Stimulated activated CD4-positive, alpha-beta T cell treated with anti-CD3 and anti-CD28 coated beads, Interleukin-4, amount 100 ng/mL, for 4 hours (primary cell): Measurements from ENCODE around the gene PARD3.

Experiments used
- DNase-seq, 2 experiments: peaks; one replicate each; pipeline ENCODE4 v3.0.0-alpha.2; 2020

PARD3 gene

DNA sequence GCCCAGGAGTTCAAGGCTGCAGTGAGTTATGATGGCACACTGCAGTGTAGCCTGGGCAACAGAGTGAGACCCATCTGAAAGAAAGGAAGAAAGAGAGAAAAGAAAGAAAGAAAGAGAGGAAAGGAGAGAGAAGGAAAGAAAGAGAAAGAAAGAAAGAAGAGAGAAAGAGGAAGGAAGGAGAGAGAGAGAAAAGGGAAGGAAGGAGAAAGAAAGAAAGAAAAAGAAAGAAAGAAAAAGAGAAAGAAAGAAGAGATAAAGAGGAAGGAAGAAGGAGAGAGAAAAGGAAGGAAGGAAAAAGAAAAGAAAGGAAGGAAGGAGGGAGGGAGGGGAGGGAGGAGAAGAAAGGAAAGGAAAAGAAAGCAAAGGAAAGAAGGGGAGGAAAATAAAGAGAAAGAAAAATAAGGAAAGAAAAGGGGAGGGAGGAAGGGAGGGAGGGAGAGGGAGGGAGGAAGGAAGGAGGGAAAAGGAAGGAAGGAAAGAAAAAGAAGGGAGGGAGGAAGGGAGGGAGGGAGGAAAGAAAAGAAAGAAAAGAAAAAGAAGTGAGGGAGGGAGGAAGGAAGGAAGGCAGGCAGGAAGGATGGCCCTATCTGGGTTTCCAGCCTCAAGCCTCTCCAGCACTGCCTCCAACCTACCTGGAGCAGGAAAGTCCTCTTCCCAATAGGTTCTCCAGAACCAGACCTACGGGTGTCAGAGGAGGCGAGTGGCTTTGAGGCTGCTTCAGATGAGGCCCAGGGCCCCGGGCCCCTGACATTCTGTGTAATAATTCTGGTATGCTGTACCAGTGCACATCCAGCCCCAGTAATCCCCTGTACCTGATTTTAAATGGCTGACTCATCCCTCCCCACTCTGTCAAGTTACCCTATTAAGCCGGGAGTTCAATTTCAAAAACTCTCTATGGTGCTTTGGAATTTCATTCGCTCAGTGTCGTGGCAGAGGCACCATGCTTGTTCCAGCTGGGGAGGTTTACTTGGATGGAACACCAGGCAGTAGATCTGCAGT is 6.8 kb upstream of the PARD3 start:
- no peak for DNase-seq

DNA sequence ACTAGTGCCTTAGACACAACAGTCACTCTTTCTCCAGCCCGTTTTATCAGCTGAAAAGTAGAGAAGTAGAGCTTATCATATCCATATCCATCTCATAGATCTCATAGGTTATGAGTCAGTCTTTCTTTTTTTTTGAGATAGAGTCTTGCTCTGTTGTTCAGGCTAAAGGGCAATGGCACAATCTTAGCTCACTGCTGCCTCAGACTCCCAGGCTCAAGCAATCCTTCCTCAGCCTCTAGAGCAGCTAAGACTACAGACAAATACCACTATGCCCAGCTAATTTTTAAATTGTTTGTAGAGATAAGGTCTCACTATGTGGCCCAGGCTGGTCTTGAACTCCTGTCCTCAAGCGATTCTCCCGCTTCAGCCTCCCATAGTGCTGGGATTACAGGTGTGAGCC is 2.5 kb upstream of the PARD3 start:
- no peak for DNase-seq

DNA sequence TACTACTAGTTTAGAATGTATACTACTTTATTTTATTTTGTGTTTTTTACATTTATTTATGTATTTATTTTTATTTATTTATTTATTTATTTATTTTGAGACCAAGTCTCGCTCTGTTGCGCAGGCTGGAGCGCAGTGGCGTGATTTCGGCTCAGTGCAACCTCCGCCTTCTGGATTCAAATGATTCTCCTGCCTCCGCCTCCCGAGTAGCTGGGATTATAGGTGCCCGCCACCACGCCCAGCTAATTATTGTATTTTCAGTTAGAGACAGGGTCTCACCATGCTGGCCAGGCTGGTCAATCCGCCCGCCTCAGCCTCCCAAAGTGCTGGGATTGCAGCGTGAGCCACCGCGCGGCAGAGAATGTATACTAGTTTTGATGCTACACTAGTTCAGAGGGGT is 2.0 kb upstream of the PARD3 start:
- no peak for DNase-seq

DNA sequence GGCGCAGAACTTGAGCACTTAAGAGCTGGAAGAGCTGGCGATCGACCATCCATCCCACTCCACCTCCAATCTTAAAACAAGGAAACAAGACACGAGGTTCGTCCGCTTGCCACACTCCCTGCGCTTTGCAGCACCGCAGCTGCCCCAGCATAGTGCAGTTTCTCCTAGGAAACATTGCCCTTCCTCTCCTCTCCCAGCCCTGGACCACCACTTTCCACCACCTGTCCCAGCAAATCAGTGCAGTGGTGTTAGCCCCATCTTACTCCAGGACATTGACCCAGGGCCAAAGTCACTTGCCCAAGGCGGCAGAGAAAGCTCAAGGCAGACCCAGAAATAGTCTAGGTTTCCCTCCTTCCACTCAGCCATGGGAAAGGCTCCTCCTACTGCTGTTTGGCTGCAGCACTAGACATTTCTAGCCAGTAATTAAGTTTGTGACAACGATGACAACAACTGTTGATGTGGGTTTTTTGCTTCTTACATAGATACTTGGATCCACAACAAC is 1.5 kb upstream of the PARD3 start:
- no peak for DNase-seq

DNA sequence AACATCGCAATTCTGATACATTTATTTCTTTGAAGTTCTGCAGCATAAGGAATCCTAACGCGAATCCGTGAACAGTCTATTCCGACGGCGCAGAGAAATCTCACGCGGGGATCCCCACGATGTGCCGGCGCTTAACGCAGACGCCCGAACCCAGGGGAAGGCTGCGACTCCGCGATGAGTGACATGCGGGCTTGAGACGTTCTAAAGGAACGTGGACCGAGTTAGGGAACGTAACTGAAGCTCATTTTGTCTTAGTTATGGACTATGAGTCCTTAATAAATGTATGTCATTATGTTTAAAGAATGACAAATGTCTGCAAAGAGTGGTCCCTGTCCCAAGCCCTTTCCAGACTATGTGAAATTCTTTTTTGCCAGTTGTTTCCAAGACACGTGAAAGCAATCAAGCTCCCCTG is 995 bp upstream of the PARD3 start:
- no peak for DNase-seq

DNA sequence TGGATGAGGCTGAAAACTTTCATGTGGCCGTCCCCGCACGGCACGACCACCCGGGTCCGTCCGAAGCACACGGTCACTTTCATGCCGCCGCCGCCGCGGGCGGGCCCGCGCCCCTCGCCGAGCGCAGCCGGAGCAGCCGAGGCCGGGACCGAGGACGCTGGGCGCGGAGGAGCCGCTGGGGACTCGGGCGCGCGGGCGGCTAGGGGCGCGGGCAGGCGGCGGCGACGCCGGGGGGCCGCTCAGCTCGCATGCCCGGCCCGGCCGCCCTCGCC is 247 bp downstream of the PARD3 start:
- no peak for DNase-seq

DNA sequence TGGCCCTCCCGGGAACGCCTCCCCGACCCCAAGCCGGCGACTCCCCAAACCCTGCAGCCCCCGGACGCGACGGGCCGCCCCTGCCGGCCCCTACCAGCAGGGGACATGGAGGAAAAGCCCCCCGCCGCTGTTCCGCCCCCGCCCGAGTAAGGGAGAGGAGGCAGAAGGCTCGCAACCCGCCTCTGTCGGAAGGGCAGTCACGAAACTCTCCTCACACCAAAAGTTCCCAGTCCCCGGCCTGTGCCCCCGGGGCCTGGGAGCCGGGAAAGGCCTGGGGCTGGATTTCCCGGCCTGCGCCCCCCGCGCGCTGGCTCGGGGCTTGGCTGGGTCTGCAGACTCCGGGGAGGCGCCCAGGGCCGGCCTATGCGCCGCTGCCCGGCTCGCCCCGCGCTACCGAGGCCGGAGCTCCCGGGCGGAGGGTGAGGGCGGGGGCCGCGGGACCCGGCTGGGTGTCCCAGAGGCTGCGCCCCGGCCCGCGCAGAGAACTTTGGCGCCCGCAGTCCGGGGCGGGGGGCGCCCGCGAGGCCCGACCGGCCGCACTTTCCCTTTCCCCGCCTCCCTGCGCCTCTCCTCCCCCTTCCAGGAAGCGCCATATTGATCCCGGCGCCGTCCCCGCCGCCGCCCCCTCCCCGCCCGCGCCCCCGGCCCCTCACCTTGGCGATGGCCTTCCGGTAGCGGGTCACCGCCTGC is 728 bp downstream of the PARD3 start:
- no peak for DNase-seq

DNA sequence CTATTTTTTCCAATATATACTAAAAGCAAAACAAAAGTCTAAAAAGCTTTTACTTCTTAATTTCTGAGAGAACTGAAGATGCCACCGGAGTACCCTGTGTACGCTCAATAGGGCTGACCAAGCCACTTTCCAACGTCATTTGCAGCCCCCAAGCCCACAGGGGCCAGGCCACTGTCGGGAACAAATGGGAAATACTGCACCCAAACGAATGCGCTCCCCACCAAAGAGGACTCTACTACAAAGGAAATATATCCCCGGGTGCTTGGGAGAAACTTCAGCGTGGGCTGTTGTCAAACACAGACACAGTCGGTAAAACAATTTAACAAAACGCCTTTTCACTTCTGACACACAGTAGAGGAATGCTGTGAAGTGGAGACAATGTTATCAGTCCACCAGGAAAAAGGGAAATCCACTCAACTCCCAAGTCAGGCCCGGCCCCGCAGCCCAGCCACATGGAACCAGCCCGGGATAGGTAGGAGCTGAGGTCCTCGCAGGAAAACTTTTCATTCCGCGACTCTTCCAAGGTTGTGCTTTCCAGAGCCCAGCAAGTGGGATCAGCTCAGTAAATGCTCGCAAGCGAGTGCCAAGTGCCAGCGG is 1.4 kb downstream of the PARD3 start:
- DNase-seq, result no peak

DNA sequence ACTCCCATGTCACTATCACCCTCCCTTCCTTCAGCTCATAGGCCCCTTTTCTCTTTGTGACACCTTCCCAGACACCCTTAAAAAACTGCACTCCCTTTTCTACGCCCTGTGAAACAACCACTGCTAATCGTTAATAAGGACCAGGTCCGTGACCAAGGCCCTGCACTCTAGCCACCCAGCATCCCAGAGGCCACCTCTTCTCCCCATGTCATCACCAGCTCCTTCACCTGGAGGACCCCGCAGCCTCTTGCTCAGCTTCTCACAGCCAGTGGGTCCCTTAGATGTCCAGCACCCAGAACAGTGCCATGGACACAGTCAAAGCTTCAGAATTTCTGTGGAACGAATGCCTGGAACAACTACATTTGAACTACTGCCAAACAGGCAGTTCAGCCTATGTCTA is 2.3 kb downstream of the PARD3 start:
- no peak for DNase-seq

DNA sequence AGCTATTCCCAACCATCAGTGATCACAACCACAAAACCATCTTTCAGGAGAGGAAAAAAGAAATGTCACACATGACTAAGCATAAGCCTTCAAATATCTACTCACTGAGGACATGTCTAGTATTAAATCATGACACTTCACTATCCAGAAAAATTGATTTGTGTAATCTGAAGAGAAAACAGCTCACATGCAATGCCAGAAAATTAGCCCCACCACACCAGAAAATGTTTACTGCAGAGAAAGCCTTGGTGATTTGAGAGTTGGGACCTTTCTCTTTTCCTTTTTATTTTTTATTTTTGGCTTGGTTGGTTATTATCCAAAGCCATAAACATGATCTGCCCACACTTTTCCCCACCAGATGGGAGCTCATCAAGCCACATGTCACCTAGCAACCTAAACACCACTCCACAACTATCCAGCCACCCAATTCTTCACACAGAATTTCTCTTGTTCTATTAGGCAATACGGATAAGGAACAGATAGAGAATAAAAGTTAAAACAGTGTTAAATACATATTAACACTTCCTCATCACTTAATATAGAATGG is 3.1 kb downstream of the PARD3 start:
- DNase-seq, result no peak

DNA sequence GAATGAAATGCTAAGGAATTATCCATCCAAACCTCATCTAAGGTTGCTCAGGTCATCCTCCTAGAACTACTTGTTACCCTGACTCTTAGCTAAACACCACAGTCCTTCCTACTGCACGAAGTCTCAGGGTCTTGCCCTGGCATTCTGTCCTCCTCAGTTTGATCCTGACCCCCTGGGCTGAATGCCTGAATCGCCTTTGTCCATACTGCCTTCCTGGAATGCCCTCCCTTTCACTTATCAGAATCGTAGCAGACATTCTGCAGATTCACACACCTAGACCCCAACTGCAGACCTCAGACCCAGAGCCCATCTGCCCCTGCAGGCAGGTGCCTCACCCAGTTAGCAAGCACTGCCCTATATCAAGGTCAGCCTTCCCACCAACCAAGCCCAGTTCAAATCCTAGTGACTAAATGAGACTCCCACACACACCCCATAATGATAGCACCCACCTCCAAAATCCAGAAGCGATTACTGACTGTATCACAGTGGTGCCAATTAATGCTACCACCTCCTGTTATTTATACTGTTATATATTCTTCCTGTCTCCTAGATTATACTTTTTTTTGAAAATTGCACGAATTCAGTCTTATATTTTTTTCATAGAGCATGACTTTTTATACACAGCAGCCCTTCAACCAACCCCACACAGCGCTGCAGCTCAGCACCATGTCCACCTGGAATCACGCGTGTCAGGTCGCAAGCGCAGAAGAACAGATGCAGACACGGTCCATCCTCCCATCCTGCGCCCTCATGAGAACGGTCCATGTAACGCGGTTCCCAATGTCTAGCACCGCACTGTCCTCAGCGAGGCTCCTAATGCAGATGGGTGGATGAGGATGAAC is 3.7 kb downstream of the PARD3 start:
- no peak for DNase-seq

DNA sequence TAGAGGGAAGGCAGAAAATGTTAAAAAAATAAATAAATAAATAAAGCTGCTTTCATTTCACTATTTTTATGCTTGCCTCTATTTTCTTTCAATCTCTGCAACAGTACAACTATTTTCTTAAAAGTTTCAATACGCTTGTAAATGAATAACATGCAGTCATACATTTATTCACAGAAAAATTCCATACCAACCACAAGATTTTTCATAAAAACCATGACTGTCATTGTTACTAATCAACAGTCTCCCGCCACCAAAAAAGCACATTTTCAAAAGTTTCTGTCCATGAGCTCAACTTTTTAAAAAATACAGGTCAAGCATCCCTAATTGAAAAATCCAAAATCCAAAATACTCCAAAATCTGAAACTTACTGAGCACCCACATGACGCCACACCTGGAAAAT is 5.3 kb downstream of the PARD3 start:
- DNase-seq, result no peak

DNA sequence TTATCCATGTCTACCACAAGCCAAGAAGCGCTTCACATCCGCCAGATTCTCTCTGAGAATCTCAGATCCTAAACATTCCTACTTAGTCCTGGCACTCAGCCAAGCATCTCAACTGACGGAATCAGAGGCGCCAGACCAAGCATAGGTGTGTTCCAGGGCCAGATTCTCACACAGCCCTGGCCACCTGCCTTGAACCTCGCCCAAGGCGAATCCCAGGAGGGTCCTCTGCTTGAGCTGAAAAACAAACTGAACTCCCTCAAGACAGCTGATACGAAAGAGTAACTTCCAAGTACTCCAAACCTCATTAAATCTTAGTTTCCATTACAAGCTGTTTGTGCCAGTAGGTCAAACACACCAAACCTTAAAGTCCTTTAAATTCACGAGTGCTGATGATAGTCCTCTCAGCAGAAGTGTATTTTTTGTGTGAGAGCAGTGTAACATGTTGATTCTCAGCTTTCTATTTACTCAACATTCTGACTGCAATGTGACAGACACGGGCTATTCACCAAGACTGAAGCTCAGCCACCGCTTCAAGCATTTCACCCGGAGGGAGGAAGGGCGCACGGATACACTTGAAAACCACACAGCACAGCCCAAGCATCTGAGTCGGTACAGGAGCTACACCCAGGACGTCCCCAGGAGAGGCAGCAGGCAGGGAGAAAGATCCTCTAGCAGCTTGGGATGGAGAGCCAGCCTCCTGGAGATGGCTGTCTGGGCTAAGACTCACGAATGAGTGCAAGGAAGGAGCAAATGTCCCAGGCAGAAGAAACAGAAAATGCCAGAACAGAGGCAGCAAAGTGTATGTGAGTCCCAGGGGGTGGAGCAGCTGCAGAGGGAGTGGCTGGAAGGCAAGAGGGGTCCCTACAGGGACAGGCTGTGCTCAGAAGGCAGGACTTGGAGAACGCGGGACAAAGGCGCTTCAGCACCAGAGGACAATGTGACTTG is 6.0 kb downstream of the PARD3 start:
- no peak for DNase-seq

DNA sequence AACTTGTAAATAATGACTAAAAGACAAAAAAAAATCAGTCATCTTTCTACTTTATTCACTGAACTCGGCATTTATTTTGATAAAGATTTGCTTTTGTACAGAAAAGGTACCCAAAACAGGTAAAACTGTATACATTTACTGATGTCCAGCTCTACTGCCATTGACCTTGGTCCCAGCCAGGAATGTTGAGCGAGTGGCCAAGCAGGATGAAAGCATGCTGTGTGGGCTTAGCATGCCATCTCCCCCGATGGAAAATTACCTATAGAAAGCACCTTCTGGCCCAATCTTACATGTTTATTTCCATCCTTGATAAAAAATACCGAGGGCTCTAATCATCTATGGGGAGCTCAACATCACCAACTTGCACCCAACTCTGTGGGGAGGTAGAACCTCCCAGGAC is 6.8 kb downstream of the PARD3 start:
- no peak for DNase-seq

DNA sequence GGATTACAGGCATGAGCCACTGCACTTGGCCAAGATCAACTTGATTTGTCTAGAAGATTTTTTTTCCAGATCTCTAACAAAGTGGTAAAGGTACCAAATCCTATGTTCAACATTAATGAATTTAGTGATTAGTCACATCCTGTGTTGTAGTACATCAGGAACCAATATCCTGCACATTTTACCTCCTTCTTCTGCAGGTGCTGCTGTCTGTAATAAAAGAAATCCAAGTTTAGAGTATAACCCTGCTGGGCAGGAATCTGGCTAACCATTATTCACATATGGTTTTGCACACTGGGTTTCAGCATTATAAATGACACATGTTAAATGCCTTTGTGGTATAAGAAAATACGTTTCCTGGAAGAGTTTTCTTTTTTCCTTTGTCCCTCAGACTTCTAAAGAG is 10.8 kb downstream of the PARD3 start:
- DNase-seq, result no peak

DNA sequence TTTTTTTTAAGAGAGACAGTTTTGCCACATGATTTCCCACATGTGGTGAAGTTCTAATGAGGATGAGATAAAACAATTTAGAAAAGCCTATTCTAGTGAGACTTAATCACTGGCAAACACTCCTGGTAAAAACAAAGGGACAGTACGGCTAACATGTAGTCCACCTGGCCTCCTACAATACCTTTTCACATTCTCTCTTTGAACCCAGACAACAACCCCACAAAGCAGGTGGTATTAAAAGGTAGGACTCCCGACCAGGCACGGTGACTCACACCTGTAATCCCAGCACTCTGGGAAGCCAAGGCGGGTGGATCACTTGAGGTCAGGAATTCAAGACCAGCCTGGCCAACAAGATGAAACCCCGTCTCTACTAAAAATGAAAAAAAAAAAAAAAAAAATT is 12.4 kb downstream of the PARD3 start:
- DNase-seq, result no peak

DNA sequence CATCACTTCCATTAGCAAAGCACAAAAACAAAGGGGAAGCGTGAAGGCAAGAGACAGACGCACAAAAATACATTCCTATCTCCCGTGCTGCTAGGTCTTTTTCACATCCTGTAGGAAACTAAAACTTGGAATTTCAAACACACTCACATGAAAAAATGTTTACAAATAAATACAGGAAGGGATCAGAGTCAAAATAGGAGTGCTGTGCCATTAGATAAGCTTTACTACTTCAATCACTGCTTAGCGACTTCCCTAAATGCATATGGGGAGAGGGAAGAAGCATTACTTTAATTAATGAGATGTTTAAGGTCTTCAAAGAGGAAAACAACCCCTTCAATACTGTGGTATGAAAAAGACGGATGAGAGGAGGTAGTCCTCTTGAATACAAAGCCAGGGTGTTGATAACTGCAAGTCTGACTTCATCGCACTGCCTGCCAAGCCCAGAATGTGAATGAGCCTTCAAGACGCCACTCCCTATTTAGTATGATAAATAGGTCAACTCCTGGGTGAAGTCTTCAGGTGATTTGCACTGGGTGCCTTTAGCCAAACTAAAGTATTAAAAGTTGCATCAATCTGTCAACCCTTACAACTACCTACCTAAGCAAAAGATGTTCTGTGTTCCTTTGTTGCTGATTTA is 13.9 kb downstream of the PARD3 start:
- no peak for DNase-seq

DNA sequence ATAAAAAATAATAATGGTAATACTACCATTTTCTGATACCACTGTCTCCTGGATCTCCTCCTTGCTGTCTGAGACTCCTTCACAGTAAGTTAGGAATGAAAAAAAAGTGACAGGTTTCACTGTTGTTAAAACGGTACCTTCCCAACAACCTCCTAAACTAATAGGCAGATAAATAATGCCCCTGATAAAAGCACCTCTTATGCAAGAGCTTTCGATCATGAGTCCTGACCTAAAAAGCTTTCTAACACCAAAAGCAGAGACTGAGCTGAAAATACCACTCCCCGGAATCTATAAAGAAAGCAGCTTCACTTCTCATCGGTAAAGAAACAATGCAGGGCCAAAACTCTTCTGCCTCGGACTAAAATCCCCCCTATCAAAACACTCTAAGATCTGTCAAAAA is 14.5 kb downstream of the PARD3 start:
- no peak for DNase-seq

DNA sequence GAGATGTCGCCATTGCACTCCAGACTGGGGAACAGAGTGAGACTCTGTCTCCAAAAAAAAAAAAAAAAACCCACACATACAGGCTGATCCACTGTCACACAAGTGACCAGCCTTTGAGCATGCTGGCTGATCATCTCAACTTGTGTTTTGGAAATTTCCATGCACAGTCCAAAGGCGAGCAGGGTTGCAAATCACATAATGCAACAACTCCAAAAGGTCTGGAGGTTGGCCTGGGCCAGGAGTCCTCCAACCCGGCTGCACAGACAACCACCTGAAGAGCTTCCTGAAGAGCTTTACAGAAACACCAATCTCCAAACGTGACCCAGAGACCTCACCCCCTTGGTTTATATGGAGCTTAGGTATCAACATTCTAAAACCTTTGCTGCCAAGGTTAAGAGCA is 16.4 kb downstream of the PARD3 start:
- DNase-seq, result no peak

DNA sequence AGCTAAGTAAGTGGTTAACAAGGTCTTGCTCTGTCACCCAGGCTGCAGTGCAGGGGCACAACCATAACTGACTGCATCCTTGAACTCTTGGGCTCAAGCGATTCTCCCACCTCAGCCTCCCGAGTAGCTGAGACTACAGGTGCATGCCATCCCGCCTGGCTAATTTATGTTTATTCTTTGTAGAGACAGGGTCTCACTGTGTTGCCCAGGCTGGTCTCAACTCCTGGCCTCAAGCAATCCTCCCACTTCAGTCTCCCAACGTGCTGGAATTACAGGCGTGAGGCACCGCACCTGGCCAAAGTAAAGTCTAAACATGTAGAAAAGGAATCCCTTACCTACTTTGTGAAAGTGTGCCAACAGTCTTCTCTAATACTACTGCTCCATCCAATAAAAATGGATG is 17.9 kb downstream of the PARD3 start:
- no peak for DNase-seq

DNA sequence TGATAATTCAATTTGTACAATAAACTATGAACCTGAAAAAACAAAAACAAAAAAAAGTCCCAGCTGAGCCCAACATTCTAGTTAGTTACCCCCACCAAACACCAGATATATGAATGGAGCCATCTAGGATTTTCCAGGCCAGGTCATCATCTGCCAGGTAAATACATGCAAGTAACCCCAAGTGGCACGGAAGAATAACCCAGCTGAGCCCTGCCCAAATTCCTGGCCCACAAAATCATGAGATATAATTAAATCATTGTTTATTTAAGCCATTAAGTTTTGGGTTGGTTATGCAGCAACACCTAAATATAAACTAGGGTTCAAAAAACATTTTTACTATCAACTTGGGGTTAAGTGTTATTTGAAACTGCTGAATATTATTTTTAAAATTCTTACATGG is 19.0 kb downstream of the PARD3 start:
- DNase-seq, result no peak
